GM23248 (cell line): Measurements from ENCODE around the gene CA5A.

ENCODE experiments used
- EZH2 ChIP-seq: fragments of 200-600 bp; sonication (generic); IDR thresholded peaks from 2 replicates; pipeline ENCODE4 v1.6.1; 2018; ENCODE audit warnings: antibody characterized with exemption, mild to moderate bottlenecking; ENCODE audit not compliant: insufficient read depth, poor library complexity, severe bottlenecking
- EZH2phosphoT487 ChIP-seq: fragments of 200-600 bp; sonication (generic); IDR thresholded peaks from 2 replicates; pipeline ENCODE4 v1.6.1; 2018; ENCODE audit warnings: antibody characterized with exemption, moderate library complexity, mild to moderate bottlenecking, low read depth; ENCODE audit not compliant: insufficient read depth

GRCh38 chr16:87918866-87919680, 17.3 kb downstream of the CA5A start:
- TF ChIP-seq EZH2 = no peak
- TF ChIP-seq EZH2phosphoT487 = no peak
